Cardiac fibroblast (primary cell): ENCODE data around the gene ROCK1.

ENCODE experiments used
- DNase-seq, 2 donors: peaks; one replicate each; pipeline versions ENCODE4 v3.0.0 to v3.0.0-alpha.2; 2010; ENCODE audit warnings: low read depth in 2 of 2
- H3K4me3 ChIP-seq, 2 donors: replicated peaks in 1 of 2; 1 replicate in 1 of 2; 2 replicates in 1 of 2; pipeline ENCODE4 v1.5.1; 2011; ENCODE audit warnings: low read depth in 2 of 2, low read length in 2 of 2, mild to moderate bottlenecking in 2 of 2, moderate library complexity in 1 of 2
- TF ChIP-seq, protein P1 (sequence below): IDR thresholded peaks from one replicate; pipeline ENCODE4 v1.5.1; 2011; ENCODE audit warnings: low read depth, mild to moderate bottlenecking, low read length, inconsistent platforms

ROCK1 gene

DNA sequence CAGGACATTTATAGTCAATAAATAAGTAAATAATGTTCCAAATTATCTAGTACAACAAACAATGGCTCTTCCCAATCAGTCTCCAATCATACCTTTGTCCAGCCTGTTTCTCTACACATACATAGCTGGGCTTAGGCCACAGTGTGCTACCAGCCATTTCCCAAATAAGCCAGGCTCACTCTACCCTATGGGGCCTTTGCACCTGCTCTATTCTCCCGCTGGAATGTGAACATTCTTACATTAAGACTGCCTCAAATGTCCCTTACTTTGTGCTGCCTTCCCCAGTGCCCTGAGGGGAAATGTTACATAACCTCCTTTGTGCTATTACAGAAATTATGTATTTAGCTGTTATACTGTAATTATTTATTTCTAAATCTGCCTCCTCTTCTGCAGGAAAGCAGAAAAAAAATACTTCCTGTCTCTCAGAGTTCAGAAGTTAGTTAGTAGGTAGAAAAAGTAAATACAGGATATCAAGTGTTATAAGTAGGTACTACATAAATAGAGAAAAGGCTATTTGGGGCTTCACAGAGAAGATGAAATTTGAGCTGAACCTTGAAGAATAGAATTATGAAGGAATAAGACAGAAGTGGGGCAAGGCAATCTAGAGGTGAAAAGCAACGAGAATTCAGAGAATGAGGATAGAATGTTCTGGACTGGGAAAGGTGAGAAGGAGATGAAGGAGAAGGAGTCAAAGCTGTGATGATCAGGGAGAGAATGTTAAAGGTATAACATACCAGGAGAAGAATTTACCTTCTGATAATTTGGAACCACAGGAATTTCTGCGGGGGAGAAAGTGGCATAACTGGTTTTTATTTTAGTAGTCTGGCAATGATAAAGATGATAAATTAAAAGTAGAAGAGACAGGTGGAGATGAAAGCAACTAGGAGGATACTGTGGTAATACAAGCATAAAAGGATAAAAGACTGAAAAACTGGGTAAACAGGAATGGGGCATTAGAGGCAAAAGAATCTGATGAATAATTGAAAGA lies 37.0 kb downstream of the ROCK1 start:
- no peak overlapping the region for H3K4me3 ChIP-seq
- DNase-seq: no peak
- TF ChIP-seq, protein P1, sequence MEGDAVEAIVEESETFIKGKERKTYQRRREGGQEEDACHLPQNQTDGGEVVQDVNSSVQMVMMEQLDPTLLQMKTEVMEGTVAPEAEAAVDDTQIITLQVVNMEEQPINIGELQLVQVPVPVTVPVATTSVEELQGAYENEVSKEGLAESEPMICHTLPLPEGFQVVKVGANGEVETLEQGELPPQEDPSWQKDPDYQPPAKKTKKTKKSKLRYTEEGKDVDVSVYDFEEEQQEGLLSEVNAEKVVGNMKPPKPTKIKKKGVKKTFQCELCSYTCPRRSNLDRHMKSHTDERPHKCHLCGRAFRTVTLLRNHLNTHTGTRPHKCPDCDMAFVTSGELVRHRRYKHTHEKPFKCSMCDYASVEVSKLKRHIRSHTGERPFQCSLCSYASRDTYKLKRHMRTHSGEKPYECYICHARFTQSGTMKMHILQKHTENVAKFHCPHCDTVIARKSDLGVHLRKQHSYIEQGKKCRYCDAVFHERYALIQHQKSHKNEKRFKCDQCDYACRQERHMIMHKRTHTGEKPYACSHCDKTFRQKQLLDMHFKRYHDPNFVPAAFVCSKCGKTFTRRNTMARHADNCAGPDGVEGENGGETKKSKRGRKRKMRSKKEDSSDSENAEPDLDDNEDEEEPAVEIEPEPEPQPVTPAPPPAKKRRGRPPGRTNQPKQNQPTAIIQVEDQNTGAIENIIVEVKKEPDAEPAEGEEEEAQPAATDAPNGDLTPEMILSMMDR: no peak

DNA sequence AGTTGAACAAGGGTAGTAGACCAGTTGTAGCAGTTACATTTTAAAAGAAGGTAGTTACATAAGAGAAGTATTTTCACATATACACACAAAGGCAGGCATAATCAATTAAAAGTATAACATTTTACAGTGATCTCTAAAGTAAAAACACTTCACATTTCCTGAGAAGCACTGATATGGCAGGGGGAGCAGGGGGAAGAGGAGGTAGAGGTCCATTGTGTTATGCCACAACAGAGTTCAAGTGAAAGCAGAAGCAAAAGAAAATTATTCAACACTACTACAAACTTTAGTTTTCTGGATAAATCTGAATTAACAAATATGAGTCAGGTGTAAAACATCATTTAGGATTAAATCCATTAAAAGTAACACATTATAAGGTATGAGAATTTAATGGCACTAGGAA lies 38.4 kb downstream of the ROCK1 start:
- no peak for DNase-seq
- TF ChIP-seq, protein P1: no peak
- H3K4me3 ChIP-seq: no peak overlapping the region

DNA sequence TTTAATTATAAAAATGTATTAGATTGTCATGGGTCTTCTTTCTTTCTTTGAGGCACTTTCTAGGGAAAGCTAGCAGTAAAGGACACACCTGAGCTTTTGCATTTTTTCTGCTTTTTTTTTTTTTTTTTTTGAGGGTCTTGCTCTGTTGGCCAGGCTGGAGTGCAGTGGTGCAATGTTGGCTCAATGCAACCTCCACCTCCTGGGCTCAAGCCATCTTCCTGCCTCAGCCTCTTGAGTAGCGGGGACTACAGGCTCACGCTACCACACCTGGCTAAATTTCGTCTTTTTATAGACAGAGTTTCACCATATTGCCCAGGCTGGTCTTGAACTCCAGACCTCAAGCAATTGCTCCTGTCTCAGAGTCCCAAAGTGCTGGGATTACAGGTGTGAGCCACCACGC lies 40.5 kb downstream of the ROCK1 start:
- DNase-seq: no peak
- TF ChIP-seq, protein P1: no peak
- no peak overlapping the region for H3K4me3 ChIP-seq

DNA sequence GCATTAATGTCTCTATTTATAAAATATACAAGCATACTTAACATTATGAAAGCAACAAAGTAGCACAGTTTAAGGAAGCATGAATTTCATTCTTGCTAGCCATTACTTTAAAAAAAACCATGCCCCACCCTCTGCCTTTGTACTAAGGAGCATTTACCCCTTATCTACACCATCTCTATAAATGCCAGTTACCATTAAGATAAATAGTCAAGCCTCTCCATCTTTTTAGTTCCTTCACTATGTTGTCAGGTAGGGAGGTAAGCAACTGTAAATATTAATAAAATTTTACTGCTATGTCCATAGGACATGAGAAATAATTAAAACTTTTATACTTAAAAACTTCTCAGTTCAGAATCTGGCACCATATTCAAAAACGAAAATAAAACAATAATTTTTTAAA lies 42.1 kb downstream of the ROCK1 start:
- no peak for DNase-seq
- H3K4me3 ChIP-seq: no peak overlapping the region
- TF ChIP-seq, protein P1: no peak

DNA sequence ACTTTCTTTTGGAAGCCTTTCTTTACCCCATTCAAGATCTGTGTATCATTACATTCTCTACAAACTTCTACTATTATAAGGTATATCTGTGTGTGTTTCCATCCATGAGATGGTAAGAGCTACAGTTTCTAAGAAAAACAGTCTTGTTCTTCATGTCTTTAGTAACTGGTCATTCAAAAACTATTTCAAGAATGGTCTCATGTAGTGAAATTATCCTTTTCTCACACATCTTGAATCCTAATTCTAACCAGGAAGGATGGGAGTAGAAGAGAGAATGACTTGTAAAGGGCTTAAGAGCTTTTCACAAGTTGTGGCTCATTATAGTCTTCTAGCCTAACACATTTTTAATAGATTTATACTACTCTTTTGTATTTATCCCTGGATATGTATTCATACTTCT lies 47.3 kb downstream of the ROCK1 start:
- DNase-seq: peak; percentile 5 to 46
- no peak overlapping the region for H3K4me3 ChIP-seq
- TF ChIP-seq, protein P1: no peak

DNA sequence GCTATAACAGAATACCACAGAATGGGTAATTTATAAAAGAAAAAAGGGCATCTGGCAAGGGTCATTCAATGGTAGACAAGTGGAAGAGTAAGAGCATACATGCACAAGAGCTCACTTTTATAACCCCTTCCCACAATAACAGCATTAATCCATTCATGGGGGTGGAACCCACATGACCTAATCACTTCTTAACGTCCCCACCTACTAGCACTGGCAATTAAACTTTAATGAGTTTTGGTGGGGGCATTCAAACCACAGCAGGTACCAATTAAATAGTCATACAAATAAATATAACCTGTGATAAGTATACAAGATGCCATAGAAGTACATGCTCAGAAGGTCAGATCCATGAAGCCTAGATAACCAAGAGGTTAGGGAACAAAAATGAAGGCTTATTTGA lies 48.6 kb downstream of the ROCK1 start:
- no peak for DNase-seq
- no peak overlapping the region for H3K4me3 ChIP-seq
- TF ChIP-seq, protein P1: no peak
